SW 1271 (cell line): Measurements from ENCODE around the gene CACNA1C.
A peak's percentile ranks its signal among the peaks of the same experiment; 100 is the strongest.

Experiments
- DNase-seq, 2 experiments: peaks; one replicate each; lab custom pipeline; 2025; lab: John Stamatoyannopoulos, UW

The CACNA1C gene

DNA sequence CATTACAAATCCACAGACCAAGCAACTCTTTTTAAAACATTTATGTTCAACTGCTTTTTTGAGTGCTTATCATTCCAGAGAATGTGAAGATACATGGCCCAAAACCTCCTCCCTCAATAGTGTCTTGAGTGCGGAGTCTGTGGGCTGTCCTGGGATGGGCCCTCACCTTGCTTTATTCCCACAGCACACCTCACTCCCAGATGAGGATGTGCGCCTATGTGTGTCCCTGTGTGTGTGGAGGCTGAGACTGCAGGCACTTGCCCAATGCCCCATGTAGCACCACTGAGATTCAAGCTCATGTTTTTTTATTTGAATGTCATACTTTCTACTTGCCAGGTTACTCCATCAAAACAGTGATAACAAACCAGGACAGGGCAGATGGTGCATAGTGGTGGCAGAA lies 291.7 kb downstream of the CACNA1C start:
- no peak for DNase-seq

DNA sequence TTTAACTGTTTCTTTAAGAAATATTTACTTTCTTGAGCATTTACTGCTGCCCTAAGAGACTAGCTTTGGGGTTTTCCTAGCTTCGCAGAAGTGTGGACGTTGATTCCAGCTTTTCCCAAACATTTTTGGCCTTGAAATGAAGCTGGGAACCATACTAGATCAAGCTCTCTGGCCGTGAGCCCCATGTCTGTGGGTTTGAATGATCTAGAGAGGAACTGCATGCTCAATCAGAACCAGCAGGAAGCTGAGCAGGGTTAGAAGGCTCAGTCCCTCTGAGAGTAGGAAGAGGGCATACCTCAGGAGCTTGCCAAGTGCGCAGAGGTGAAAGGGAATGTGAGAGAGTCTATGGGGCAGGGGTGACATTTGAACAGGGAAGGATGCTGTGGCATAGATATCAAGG lies 292.1 kb downstream of the CACNA1C start:
- DNase-seq, result no peak

DNA sequence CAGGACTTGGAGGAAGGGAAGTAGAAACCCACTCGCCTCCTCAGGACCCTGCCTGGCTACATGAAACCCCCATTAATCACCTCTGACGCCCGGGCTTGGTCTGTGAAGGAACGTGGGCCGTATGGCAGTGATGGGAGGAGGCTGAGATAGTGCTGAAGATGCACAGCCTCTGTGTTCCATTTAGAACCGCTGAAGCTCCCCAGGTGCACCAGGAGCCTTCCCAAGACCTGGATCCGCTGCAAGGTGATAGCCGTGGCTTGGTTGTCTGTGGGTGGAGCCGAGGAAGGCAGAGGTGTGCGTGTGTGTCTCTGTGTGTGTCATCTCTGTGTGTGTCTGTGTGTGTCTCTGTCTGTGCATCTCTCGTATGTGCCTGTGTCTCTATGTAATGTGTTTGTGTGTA lies 293.1 kb downstream of the CACNA1C start:
- no peak for DNase-seq

DNA sequence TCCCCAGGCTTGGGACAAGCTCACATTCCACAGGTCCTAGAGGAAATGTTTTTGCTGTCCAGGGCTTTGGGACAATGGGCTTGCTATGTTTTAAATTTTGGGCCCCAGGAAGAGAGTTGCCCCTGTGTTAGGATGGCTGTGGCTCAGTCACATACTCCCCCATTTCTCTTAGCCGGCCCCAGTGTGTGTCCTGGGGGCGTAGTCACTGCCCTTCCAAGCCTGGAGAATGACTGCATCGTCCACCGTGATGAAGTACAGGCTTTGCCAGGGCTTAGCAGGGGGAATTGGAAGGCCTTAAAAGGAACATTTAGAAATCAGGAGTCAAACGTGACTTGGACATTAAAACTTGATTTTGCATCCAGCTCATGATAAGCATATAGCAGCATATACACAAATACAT lies 293.6 kb downstream of the CACNA1C start:
- DNase-seq, result no peak

DNA sequence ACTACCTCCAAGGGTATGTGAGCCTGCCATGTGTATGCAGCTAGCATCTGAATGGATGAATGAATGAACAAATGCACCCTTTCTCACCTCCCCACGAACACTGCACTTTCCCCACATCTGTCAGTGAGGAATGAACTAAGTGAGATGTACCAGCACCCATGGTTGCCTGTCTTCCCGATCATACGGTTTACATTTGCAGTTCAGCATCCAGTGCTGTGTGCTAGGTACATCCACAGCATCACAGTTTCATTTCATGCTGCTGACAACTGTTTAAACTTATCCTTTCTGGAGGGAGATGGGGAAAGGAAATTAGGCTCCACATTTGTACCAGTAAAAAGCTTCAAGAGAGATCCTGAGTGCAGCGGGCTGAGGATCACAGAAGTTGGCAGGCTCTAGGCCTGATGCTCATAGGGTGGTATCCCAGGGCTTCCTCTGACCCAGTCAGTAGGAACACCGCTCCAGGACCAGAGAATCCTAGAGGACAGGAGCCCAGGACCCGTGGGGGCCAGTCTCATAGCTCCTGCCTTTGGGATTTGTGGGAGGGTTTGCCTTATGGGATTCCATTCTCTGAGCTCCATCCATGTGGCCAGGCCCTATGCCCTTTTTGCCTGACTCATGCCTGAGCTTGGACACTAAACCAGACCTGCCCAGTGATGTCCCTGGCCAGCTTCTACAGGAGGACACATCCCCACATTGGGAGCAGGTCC lies 294.5 kb downstream of the CACNA1C start:
- DNase-seq, result no peak

DNA sequence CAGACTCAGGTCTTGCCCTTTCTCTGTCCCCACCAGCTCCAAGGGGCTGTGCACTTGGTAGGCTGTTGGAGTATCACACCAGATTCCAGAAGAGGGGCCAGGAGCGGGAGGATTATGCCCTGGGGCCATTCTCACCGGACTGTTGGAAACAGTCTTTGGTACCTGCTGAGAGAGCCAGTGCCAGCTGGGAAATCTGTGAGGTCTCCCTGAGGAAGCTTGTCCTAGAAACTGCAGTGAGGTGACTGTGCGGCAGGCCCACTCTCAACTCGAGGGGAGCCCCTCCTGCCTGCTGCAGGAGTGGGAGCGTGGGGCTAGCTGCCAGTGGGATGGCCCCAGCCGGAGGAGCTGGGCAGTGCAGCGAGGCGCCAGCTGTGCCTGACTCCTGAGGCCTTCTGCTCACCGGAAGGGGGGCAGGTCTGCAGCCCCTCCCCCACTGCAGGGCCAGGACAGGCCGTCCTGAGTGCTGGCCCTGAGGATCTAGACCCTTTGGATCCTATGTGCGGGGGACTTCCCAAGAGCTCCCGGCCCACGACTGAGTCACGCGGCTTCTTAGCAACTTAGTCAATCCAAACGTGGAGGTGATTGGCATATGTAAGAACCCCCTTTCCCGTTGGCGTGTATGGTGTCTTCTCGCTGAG lies 295.2 kb downstream of the CACNA1C start:
- no peak for DNase-seq

DNA sequence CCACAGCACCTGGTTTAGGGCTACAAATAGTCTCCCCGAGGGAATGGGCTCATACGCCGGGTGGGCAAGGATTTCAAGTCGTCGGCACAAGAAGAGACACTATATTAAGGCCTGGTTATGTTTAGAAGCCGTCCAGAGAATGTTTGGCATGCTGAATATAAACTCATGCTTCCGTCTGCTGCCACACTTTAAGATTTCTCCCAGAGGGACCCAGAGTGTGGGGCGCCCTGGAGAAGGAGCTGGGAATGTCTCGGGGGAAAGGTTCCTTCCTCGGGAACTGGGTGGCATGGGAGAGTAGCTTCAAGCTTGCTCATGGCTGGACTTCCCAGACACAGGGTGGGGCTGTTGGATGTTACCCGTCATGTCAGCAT lies 295.7 kb downstream of the CACNA1C start:
- no peak for DNase-seq

DNA sequence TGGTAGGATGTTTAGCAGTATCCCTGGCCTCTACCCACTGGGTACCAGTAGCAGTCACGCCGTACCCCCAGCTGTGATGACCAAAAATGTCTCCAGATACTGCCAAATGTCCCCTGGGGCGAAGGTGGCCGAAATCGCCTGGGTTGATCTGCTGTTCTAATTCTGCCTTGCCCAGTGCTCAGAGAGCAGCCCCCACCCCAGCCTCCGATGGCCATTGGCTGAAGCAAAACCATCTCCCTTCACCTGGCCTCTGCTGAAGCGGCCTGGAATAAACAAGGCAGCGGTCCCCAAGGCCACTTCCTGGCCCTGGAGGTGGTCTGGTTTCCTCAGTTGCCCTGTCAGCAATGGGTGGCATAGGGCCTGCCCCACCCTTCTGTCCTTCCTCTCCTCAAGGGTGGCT lies 298.4 kb downstream of the CACNA1C start:
- no peak for DNase-seq

DNA sequence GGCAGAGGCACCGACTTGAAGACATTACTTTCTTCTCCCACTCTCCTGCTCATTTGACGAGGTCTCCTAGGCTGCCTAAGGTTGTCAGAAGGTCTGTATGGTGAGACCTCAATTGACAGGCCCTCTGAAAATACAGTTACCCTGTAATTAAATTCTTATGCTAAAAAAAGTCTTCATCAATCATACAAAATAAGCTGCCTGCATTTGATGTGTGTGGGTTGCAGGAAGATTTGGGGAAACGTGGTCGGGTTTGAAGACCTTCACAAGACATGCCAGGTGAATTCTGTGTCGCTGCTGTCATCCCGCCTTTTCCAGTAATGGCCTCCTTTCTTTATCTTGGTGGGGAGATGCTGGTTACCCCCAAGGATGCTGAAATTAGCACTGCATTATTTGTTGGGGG lies 299.4 kb downstream of the CACNA1C start:
- DNase-seq, result no peak

DNA sequence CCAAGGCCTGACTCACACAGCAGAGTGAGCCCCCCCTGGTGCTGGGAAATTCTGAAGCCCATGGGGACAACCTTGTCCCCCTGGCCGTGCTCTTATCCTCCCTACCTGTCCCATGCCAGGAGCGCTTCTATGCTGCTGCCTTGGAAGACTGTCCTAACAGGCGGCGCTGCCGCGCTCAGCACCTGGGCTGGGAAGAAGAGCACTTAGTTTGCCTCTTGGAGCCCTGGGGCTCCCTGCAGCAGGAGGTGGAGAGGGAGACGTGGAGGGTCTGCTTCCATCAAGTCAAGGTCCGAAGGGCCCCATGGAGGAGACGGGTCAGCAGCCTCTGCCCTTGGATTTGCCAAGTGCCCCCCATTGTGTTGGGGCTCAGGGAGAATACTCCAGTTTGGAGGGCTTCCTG lies 300.5 kb downstream of the CACNA1C start:
- DNase-seq, result no peak

DNA sequence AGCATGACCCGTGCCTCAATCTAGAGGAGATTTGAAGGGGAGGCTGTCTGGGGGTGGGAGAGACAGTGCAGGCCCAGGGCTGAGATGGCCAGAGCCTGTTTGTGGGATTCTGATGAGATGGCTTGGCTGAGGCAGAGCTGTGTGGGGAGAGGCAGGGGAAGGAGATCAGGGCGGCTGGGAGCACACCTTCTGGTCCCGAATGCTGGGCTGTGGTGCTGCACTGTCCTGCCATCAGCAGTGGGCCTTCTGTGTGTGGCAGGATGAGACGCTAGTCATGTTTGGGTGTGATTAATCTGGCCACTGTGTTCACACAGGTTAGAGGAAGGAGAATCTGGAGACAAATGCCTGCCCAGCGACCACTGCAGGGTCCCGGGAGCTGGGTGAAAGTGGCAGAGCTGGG lies 300.9 kb downstream of the CACNA1C start:
- DNase-seq, result no peak

DNA sequence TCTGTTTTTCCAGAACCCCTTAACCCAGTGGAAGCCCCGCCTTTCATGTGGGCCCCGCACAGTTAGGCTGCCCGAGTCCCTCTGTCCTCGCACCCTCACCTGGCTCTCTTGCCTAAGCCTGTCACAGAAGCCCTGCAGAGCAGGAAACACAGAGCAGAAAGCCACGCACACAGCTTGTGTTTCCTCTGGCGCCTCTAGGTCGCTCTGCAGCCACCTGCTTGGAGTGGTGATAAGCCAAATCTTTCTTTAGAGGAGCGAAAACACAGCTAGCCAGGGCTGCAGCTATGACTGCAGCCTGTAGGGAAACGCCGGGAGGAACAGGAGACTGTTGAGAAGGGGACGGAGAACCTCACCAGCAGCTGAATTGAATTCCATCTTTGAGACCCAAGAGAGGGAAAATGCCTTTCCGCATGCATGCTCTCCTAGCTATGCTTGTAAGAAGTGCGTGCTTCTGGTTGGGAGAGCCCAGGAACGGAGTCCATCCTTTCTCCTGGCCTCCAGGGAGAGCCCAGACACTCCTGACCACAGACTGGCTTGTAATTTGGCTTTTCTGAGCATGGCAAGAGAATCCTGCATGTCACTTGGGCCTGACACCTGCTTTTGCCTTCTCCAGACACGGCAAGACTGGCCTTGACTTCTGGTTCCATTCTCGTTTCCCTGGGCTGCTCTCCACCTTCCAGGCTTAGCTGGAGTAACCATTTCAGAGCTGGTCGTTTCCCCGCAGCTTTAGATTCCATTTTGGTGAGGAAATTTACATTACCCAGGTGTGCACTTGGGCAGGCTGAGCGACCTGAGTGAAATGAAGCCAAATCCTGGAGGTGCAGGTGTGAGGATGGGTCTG lies 301.6 kb downstream of the CACNA1C start:
- no peak for DNase-seq

DNA sequence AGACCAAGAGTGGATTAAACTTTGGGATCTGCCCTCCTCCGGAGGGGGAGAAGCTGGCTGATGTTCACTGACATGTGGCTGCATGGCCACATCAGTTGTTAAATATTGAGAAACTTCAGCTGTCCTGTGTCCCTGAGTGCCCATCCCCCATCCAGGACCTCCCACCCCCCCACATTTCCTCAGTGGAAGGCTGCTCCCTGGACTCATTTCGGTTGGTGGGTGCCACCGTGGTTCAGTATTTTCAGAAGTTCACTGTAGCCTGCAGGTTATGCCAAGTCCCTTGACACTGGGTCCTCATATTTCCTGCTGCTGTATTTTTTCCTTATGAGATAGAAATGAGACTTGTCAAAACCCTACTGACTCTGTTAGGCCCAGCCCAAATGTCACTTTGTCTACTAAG lies 302.4 kb downstream of the CACNA1C start:
- DNase-seq, result no peak

DNA sequence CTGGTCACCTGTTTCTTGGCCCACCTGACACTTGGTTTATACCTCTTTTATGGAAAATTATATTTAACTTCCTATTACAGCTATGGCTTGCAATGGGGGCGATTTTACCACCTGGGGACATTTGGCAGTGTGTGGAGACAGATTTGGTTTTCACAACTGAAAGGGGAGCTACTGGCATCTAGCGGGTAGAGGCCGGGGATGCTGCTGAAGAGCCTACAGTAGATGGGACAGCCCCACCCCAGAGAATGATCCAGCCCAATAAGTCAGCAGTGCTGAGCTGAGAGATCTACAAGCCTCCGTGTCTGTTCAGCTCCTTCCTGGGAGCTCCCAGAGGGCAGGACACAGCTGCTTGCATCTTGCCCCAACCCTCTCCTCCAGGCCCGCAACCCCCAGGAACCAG lies 302.8 kb downstream of the CACNA1C start:
- no peak for DNase-seq

DNA sequence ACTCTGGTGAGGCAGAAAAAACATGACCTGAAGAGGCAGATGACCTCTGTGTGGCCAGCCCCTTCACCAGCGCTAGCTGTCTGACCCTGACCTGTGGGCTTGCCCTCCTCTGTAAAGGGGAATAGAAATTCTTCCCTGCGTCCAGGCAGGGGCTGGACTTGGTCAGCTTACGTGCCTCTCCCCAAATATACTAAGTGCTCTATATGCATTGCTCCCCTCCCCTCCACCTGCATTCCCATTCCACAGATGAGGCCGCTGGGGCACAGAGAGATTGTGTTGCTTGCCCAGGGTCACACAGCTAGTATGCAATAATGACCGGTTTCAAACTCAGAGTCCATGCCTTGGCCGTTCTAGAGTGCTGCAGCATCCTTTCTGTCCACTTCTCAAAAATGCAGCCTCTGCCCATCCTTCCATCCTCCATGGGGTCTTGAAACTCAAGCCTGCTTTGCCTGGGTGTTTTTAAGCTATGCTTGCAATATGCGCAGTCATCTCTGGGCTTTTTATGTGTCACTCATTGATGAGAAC lies 303.9 kb downstream of the CACNA1C start:
- no peak for DNase-seq

DNA sequence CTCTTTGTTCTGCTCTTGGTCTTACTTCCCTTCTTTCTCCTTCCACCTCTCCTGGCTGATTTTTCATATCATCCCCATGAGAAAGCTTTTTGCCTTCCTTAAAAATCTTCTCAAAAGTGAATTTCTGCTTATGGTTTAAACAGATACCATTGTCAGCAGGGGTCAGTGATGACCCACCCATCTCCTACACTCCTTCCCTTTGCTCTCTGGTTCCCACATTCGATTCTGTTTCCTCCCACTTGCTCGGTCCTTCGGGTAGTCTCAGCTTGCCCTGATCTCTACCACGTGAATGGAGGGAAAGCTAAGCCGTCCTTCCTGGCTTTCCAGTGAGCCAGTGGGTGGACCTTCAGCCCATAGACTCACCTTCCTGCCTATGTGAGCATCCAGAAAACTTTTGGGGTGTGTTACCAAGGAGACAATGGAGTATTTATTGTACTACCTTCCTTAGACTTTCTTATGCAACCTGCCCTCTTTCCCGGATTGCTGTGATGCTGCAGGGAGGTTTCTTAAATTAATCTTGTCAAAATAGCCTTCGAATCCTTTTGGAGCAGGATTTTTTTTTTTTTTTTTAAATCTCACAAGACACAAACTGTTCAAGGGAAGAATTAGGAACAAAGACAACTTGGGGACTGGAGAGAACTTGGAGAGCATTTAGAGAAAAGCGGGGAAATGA lies 306.3 kb downstream of the CACNA1C start:
- DNase-seq, result no peak

DNA sequence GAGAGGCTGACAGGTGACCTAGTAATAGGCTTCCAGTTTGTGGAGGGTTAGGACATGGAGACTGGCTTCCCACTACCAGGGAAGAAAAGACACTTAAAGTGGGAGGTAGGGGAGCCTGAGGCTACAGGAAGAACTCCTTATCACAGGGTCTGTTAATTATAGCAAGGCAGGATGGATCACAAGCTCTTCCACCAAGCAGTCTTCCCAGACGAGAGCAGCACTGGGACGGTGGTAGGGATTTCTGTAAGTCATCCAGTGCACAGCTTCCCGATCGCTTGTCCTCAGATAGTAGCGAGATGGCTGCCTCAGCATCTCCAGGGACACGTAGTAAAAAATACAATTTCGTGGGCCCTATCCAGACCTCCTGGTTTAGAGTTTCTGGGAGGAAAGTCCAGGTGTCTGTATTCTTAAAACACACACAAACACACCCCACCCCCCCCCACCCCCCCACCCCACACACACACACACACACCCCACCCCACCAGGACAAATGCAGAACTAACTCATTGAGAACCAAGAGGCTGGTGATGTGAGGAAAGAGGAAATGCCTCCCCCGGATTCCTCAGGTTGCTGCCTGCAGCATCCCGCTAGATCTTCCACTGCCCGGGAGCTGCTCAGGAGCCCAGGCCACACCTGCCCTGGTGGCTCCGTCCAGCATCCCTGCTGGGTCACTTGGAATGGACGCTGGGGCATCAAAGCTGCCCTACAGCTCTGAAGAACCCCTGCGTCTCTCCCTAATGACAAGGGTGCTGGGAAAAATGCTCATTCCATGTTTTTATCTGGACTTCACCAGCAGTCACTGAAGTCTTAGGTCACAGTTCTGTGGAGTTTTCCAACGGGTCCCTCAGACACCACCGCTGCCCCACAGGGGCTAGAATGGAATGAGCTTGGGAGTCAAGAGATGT lies 307.2 kb downstream of the CACNA1C start:
- DNase-seq, result no peak

DNA sequence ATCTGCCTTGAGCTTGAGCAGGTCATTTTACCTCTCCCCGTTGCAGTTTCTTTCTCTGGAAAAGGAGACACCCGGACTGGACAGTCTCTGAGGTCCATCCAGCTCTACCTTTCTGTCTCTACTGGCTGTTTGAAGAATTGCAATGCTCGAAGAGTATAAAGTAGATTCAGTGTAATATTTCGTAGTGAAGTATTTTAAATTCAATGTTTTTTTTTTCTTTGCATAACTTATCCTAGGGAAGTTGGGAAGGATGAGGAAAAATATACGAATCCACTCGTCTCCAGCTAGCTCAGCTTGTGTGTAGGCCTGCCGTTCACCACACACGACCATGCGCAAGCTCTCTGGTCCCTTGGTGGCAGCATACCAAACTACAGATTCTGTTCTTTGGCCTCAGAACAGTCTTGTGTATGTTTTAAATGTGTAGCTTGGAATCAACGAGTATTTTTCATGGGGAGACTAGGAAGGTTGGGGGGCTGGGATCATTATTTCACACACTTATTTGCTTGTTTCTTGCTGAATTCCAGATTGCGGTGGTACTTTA lies 307.9 kb downstream of the CACNA1C start:
- peak in 1 of 2 experiments; percentile 17 for DNase-seq

DNA sequence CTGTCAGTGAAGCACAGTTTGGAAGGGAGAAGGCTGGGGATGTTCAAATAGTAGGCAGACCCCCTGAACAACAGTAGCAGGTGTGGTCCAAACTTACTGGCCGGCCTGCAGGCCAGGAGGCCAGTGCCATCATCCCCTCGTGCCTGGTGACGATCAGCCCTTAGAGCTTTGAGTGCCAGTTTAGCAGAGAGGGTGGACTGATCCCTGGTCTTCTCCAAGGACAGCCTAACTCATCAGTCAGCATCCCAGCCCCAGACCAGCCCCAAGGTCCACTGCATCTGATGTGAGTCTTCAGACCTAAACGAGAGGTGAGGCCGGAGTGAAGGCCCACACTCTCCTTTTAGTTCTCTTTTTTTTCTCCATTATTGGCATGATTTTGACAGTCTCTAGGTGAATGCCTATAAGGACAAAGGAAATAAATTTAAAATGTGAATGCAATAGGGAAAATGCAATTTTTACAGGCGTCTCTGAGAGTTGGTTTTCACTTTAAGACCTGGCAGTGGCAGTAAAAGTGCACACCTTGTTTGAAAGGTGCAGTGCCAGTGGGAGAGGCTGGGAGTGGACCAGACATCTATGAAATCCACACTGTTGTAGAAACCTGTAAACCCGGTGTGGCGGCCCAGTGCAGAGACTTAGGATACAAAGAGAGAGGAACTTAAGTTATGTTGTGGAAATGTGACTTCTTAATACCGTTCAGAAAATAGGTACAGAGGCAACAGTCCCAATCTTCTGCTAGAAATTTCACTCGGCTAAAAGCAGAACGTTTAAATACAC lies 311.2 kb downstream of the CACNA1C start:
- DNase-seq, result no peak

DNA sequence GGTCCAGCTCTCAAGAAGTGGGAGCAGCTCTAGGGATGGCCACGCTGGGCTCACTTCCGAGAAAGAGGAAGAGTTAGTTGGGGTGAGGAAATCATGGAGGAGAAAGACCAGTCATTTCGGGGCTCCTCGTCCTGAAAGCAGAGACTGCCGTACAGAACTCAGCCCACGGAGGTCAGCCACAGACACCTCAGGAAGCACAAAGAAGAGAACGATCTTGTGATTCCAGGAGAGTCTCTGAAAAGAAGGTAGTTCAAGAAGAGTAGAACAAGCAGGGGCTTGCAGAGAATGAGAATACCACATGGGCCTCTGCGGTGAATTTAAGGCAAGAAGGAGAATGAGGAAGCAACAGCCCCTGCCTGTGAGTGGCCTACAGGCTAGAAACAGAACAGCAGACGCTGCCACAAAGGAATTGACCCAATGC lies 311.9 kb downstream of the CACNA1C start:
- no peak for DNase-seq
